Measurements from ENCODE around the gene MAST3. TPM values are rescaled to one million over a fixed set of nuclear protein-coding genes. Genes with fewer than 3 reads are reported as not detected.

Gene MAST3
- total and polyA plus RNA-seq, 7 donors = 2.6 to 16.3 (median 4.2) TPM

DNA sequence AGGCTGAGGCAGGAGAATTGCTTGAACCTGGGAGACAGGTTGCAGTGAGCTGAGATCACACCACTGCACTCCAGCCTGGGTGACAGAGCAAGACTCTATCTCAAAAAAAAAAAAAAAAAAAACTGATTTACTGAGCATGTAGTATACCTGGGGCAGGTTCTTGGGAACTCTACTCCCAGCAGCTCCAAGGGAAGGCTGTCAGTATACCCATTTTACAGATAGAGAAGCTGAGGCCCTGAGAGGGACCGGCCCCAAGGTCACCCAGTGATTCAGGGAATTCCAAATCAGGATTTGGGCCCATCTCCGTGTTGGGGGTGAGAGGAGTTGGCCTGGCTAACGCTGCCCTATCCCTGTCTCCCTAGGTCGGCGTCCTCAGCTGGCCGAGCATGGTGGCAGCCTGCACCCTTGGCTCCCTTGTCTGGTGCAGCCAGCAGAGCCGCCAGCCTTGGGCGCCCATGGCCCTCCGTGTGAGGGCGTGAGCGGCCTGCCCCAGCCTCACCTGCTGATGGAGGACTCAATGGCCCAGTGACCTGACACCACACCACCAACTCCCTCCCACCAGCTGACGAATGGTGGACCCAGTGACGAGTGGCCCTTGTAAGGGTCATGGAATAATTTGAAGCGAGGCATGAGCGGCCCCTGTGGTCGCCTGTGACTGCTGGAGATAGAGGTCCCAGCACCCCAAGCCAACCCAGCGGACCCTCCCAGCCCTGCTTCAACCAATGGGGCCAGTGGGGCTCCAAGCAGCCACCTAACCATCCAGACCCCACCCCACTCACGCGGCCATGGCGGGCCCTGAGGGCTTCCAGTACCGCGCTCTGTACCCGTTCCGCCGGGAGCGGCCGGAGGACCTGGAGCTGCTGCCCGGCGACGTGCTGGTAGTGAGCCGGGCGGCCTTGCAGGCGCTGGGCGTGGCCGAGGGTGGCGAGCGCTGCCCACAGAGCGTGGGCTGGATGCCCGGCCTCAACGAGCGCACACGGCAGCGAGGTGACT lies 57.8 kb downstream of the MAST3 start:
- H3K9me3 ChIP-seq = no peaks in the 10 kb centered on the region
- H3K27me3 ChIP-seq = no peaks in the 10 kb centered on the region
- H3K27ac ChIP-seq = peak overlapping the region in 3 of 4 donors; percentile 69 to 97 (median 83)
- no peak overlapping the region for H3K4me3 ChIP-seq
- intact Hi-C loops (cut with DNase I) = no loop called here
- 47 to 90% methylated on average over 43 of the region's 43 CpGs for WGBS, 2 donors
- TF ChIP-seq POLR2AphosphoS5 (IDR thresholded peaks at IDR 0.05) = no peak
- no peak for TF ChIP-seq EP300 (IDR thresholded peaks at IDR 0.05)
- no peak for TF ChIP-seq CTCF (IDR thresholded peaks at IDR 0.05)
- peaks cover 0 to 8% (median 6%) of the 10 kb centered on the region in 4 donors for H3K36me3 ChIP-seq
- no peak for DNase-seq
- H3K4me1 ChIP-seq = peaks cover 0 to 57% (median 50%) of the 10 kb centered on the region in 4 donors

DNA sequence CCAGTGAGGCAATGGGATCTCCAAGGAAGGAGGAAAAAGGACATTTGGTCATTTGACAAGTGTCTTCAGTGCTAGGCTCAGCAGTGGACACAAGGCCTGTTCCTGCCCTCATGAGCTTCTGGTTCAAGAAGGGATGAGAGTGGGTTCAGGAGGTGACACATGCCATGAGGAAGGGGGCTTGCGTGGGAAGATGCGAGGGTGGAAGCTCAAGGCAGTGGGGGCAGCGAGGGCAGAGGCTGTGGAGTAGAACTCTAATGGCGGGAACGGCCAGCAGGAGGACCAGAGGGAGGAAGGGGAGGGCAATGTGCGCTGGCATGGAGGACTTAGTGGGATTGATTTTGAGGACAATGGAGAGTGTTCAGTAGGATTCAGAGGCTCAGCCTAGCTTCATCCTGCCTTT lies 58.7 kb downstream of the MAST3 start:
- H3K27me3 ChIP-seq = no peaks in the 10 kb centered on the region
- H3K36me3 ChIP-seq = peaks cover 0 to 8% (median 6%) of the 10 kb centered on the region in 4 donors
- intact Hi-C loops (cut with DNase I) = no loop called here
- 85 to 93% methylated on average over 6 of the region's 6 CpGs for WGBS, 2 donors
- peak overlapping the region; percentile 67 to 83 (median 75) for H3K27ac ChIP-seq
- H3K4me3 ChIP-seq = no peak overlapping the region
- no peaks in the 10 kb centered on the region for H3K9me3 ChIP-seq
- no peak for DNase-seq
- no peak for TF ChIP-seq CTCF (IDR thresholded peaks at IDR 0.05)
- no peak for TF ChIP-seq POLR2A (IDR thresholded peaks at IDR 0.05)
- no peak for TF ChIP-seq EP300 (IDR thresholded peaks at IDR 0.05)
- TF ChIP-seq POLR2AphosphoS5 (IDR thresholded peaks at IDR 0.05) = no peak
- H3K4me1 ChIP-seq = peaks cover 0 to 64% (median 58%) of the 10 kb centered on the region in 4 donors

GRCh38 chr19:18156841-18157464 lies 59.4 kb downstream of the MAST3 start:
- Histone ChIP-seq H3K4me3 (no peak overlapping the region), H3K27ac (peak overlapping the region; percentile 67 to 83 (median 75)), H3K9me3 (no peaks in the 10 kb centered on the region), H3K27me3 (no peaks in the 10 kb centered on the region), H3K36me3 (peaks cover 0 to 8% (median 6%) of the 10 kb centered on the region in 4 donors), H3K4me1 (peaks cover 0 to 64% (median 57%) of the 10 kb centered on the region in 4 donors)
- WGBS, 2 donors = 19 to 48% methylated on average over 22 of the region's 22 CpGs
- intact Hi-C loops (cut with DNase I) = no loop called here
- TF ChIP-seq EP300 (IDR thresholded peaks at IDR 0.05) = no peak
- TF ChIP-seq POLR2AphosphoS5 (IDR thresholded peaks at IDR 0.05) = peak; percentile 25 to 63 (median 54)
- no peak for TF ChIP-seq POLR2A (IDR thresholded peaks at IDR 0.05)
- no peak for TF ChIP-seq CTCF (IDR thresholded peaks at IDR 0.05)
- peak; percentile 96 for DNase-seq

- 21 to 52% methylated on average over 18 of the region's 18 CpGs for WGBS, 2 donors
- DNase-seq = no peak
Measured at GRCh38 chr19:18157465-18158063, 60.0 kb downstream of the MAST3 start.

More at GRCh38 chr19:18157465-18158063, 60.0 kb downstream of the MAST3 start:
- TF ChIP-seq EP300 (IDR thresholded peaks at IDR 0.05) (no peak), POLR2A (IDR thresholded peaks at IDR 0.05) (no peak), POLR2AphosphoS5 (IDR thresholded peaks at IDR 0.05) (no peak), CTCF (IDR thresholded peaks at IDR 0.05) (no peak)
- H3K27me3 ChIP-seq = no peaks in the 10 kb centered on the region
- peaks cover 0 to 14% (median 8%) of the 10 kb centered on the region in 4 donors for H3K36me3 ChIP-seq
- intact Hi-C loops (cut with DNase I) = no loop called here
- H3K27ac ChIP-seq = peak overlapping the region; percentile 67 to 83 (median 75)
- H3K9me3 ChIP-seq = no peaks in the 10 kb centered on the region
- H3K4me3 ChIP-seq = no peak overlapping the region
- peaks cover 0 to 62% (median 57%) of the 10 kb centered on the region in 4 donors for H3K4me1 ChIP-seq
